Stimulated activated CD4-positive, alpha-beta T cell treated with anti-CD3 and anti-CD28 coated beads, TNF-alpha, amount 100 ng/mL, for 1 hour (primary cell): ENCODE data around the gene RNF111.

Experiments
- DNase-seq, 3 donors: peaks; one replicate each; pipeline ENCODE4 v3.0.0-alpha.2; 2020; ENCODE audit warnings: low read depth in 3 of 3, low spot score in 1 of 3

The RNF111 gene

DNA sequence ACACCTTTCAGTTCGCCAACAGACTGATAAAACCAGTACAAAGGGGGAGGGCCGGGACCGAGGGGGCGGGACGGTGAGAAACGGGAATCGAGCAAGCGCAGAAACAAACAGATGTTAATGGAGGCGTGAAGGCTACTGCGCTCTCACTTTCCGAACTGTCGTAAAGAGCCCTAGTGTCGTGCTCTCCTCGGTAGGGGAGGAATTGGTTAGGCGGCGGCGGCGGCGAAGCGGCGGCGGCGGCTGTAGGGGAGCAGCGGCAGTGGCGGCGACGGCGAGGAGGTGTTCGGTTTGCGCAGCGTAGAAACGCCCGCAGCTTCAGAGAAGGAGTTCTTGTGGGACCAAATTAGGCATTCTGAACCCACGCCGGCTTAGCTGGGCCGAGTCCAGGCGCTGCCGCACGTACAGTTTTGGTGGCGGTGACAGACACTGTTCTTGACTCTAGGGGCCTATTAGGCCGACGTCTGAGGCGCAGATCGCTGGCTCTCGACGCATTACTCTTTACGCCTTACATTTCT lies at the start of gene RNF111:
RNF111 (plus strand) TSS at position 173 of the 515 bp plus-strand sequence. CDS start 43,160 bp downstream, outside the sequence.
- DNase-seq, result peak; percentile 70 to 76 (median 74)

DNA sequence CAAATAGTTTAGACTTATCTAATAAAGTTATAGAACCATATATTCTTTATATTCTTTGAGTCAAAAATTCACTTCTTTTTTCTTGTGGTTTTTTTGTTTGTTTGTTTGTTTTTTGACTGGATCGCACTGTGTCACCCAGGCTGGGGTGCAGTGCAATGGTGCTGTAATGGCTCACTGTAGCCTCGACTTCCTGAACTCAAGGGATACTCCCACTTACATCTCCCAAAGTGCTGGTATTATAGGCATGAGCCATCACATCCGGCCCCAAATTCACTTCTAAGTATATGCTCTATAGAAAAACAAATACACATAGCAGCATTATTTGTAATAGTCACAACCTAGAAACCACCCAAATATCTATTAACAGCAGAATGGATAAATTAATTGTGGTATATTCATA lies 40.3 kb upstream of the RNF111 start:
- no peak for DNase-seq

- DNase-seq, result no peak
Measured at GRCh38 chr15:58951388-58952007, 36.0 kb upstream of the RNF111 start.

- DNase-seq, result no peak
Measured at GRCh38 chr15:58952751-58953150, 34.7 kb upstream of the RNF111 start.

DNA sequence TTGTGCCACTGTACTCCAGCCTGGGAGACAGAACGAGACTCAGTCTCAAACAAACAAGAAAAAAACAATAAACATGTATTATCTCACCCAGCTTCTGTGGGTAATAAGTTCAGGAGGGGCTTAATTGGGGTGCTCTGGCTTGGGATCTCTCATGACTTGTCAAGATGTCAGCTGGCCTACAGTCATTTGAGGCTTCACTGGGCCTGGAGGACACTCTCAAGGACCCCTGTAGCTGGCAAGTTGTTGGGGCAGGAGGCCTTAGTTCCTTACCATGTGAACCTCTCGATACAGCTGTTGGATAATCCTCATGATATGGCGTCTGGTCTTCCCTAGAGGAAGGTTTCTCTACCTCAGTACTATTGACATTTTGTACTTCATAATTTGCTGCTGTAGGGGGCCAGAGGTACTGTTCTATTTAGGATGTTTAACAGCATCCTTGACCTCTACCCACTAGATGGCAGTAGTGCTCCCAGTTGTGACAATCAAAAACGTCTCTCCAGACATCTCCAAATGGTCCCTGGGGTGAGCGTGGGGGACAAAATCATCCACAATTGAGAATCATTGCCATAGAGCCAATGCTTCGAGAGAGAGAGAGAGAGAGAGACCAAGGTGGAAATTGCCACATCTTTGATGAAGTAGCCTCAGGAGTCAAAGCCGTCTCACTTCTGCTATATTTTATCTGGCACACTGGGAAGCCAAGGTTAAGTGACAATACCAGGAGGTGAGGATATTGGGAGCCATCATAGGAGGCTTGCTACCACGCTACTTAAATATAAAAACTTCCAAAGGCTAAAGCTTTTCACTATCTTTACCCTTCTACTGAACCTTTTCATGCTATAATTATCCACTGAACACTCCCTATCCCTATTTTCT lies 30.1 kb upstream of the RNF111 start:
- peak; percentile 2 to 38 (median 35) for DNase-seq

GRCh38 chr15:58958811-58959210 lies 28.7 kb upstream of the RNF111 start:
- no peak for DNase-seq

DNA sequence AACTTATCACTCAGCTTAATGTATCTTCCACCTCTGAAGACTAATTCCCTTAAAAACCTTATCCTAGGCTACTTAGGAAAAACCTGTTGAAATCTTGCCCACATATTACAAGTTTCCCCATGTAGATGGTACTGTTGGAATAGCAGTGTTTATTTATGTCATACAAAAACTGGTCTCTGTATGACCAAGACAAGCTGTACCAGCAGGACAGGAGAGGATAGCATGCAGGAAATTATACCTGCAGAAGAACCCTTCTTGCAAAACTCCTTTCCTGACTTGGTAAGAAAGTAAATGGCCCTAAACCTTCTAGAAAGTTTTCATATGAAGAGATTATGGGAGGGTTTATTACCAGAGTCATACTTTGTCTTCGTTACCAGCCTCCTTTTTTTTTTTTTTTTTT lies 25.3 kb upstream of the RNF111 start:
- DNase-seq, result no peak

GRCh38 chr15:58962662-58963565 lies 24.5 kb upstream of the RNF111 start:
- DNase-seq, result no peak

DNA sequence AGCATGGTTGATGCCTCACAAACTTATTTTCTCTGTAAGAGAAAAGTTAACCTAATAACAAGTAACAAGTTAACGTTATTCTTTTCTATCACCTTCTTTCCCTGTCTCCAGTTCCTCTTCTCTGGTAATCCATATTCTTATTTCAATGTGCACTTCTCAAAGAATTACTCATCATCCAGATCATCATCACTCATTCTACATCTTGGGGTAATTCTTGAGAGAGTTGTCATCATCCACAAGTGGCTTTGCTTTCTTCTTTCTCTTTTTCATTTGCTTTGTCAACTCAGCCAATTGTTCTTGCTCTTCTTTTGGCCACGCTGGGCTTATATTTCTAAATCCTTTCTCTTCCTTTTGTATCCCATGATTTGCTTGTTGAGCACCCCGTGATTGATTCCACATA lies 20.8 kb upstream of the RNF111 start:
- no peak for DNase-seq

GRCh38 chr15:58967479-58967878 lies 20.0 kb upstream of the RNF111 start:
- DNase-seq, result no peak

DNA sequence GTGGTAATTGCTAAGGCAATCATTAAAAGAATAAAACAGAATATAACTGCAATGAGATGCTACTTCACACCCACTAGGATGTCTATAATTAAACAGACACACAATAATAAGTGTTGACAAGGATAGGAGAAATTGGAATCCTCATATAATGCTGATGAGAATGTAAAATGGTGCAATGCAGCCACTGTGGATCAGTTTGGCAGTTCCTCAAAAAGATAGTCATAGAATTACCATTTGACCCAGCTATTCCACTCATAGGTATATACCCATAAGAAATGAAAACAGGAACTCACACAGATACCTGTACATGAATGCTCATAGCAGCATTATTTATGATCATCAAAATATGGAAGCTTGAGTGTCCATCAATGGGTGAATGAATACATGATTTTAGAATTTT lies 9.6 kb upstream of the RNF111 start:
- DNase-seq, result no peak

DNA sequence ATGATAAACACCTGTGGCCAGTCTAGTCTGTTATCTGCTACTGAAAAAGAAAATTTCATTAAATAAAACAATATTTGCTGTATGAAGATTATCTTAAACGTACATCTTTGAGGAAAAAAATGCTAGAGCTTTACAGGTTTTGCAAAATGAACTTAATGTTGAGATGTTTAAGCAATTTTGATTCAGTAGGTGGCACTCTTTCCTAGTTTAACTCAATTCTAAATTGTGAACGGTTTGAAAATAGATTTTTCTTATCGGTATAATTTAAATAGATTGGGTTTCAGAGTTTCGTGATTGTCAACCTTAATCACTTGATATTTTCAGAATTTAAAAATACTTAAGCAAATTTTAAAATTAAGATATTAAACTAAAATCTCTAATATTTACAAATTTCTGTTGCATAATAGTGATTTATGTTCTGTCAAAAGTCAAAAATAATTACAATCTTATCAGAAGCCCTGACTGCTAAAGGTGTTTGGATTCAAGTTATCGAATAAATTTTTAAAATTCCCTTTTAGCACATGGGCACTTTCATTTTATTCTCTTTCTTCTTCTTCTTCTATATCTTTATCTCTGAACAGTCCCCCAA lies 7.0 kb upstream of the RNF111 start:
- no peak for DNase-seq

GRCh38 chr15:58981808-58982475 lies 5.5 kb upstream of the RNF111 start:
- no peak for DNase-seq

- no peak for DNase-seq
Measured at GRCh38 chr15:58983261-58983660, 4.2 kb upstream of the RNF111 start.

GRCh38 chr15:58985443-58985842 lies 2.0 kb upstream of the RNF111 start:
- no peak for DNase-seq

- DNase-seq, result no peak
Measured at GRCh38 chr15:58987036-58987435, 427 bp upstream of the RNF111 start.

DNA sequence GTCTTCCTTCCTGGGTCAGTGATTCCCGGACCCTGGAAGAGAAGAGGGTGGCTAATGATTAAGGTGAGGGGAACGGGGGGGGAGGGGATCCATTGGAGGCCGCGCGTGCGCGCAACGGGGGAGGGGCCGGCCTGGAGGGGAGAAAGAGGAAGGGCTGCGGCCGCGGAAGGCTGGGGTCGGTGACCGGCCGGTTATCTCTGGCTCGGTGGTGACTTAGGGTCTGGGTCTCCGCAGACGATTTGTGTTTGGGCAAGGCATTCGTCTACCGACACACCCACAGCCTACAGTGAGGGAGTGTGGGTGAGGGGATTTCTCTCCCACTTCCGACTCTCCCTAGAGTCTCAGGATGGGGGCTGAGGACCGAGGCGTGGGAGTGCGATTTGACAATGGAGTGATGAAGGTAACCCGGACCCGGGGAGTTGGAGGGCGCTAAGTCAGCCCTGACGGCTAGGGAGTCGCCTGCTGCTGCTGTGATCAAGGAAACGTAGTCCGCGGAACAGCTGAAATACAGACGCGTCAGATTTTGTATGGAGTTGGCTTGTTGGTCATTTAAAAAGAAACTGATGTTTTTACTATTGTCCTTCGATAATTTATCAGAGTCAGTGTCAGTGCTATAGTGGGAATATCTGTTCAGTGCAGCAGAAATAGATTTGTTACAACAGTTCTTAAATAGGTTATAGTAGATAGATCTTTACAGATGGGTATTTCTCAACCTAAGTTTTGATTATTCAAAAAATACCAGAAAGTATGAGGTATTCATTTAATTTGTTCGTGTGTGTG lies 733 bp downstream of the RNF111 start:
- DNase-seq, result peak in 2 of 3 donors; percentile 15 to 40

- no peak for DNase-seq
Measured at GRCh38 chr15:58992181-58992580, 4.7 kb downstream of the RNF111 start.

- no peak for DNase-seq
Measured at GRCh38 chr15:58994906-58995453, 7.5 kb downstream of the RNF111 start.
